ENCODE results near the gene KRT6B. TPM values are rescaled to one million over a fixed set of nuclear protein-coding genes. Genes with fewer than 3 reads are reported as not detected.
"Not testable (repeated sequence)": the region's sequence is repeated elsewhere in the genome, so short reads cannot be mapped to it uniquely, and the experiment has no call there.

Gene KRT6B
- total RNA-seq, 1 experiment from 2014 or later = 7.7 TPM

- intact Hi-C loops (cut with micrococcal nuclease) = no loop called here
- no peaks in the 10 kb centered on the region for H4K20me1 ChIP-seq (ENCODE audit: low read length)
- H3K27me3 ChIP-seq (ENCODE audit: low read length) = no peaks in the 10 kb centered on the region
- peaks cover 5% of the 10 kb centered on the region; the same call in 1 of the 2 replicates for H3K4me1 ChIP-seq (ENCODE audit: insufficient read depth, low read length)
- no peaks in the 10 kb centered on the region for H3K79me2 ChIP-seq (ENCODE audit: low read length)
- no peak overlapping the region for H3K4me3 ChIP-seq (ENCODE audit: low read length)
- H3F3A ChIP-seq (ENCODE audit: low read length, unreplicated experiment) = no peaks in the 10 kb centered on the region
- no peak overlapping the region for H3K27ac ChIP-seq (ENCODE audit: low read length)
- ATAC-seq = no peak
- DNase-seq = no peak
- ChIA-PET POLR2A (ENCODE audit: unreplicated experiment) (no interaction called here), CTCF (no interaction called here)
- no TSS peak for BruUV-seq (replicated peaks)
- TF ChIP-seq EZH2phosphoT487 (IDR thresholded peaks at IDR 0.05; ENCODE audit: borderline replicate concordance, low read length) = no peak
- no peak for TF ChIP-seq EZH2 (IDR thresholded peaks at IDR 0.05; ENCODE audit: low read length, unreplicated experiment)
- TF ChIP-seq CTCF (conservative IDR thresholded peaks at IDR 0.05; ENCODE audit: low read depth, low read length) = no peak
- no peak overlapping the region for H2AFZ ChIP-seq (ENCODE audit: low read length)
- H3K36me3 ChIP-seq (ENCODE audit: low read depth, low read length) = no peaks in the 10 kb centered on the region
- no peak overlapping the region for H3K4me2 ChIP-seq (ENCODE audit: low read length)
- no peak overlapping the region for H3K9ac ChIP-seq (ENCODE audit: low read length)
- no peaks in the 10 kb centered on the region for H3K9me3 ChIP-seq (ENCODE audit: low read length)
- H3K9me2 ChIP-seq (replicated peaks; ENCODE audit: low read length) = no peaks in the 10 kb centered on the region
Observed at GRCh38 chr12:52411815-52412214, 40.1 kb downstream of the KRT6B start.

GRCh38 chr12:52410589-52411248, 41.2 kb downstream of the KRT6B start:
- CTCF ChIA-PET; intact Hi-C loops (cut with micrococcal nuclease); H3K79me2 ChIP-seq (ENCODE audit: low read length); BruUV-seq (replicated peaks); POLR2A ChIA-PET (ENCODE audit: unreplicated experiment); H3K9me2 ChIP-seq (replicated peaks; ENCODE audit: low read length); H3K27ac ChIP-seq (ENCODE audit: low read length); H3K4me1 ChIP-seq (ENCODE audit: insufficient read depth, low read length); H3K4me2 ChIP-seq (ENCODE audit: low read length); ATAC-seq; H3K36me3 ChIP-seq (ENCODE audit: low read depth, low read length); H3F3A ChIP-seq (ENCODE audit: low read length, unreplicated experiment); H3K9ac ChIP-seq (ENCODE audit: low read length); H3K4me3 ChIP-seq (ENCODE audit: low read length); H4K20me1 ChIP-seq (ENCODE audit: low read length); H3K9me3 ChIP-seq (ENCODE audit: low read length); DNase-seq; H2AFZ ChIP-seq (ENCODE audit: low read length); H3K27me3 ChIP-seq (ENCODE audit: low read length): not testable (repeated sequence)

GRCh38 chr12:52407918-52408317, 44.0 kb downstream of the KRT6B start:
- H4K20me1 ChIP-seq (ENCODE audit: low read length) = no peaks in the 10 kb centered on the region
- no peak for TF ChIP-seq EZH2phosphoT487 (IDR thresholded peaks at IDR 0.05; ENCODE audit: borderline replicate concordance, low read length)
- peak; percentile 30; the same call in 1 of the 2 replicates for TF ChIP-seq CTCF (conservative IDR thresholded peaks at IDR 0.05; ENCODE audit: low read depth, low read length)
- TF ChIP-seq EZH2 (IDR thresholded peaks at IDR 0.05; ENCODE audit: low read length, unreplicated experiment) = no peak
- H3F3A ChIP-seq (ENCODE audit: low read length, unreplicated experiment) = no peaks in the 10 kb centered on the region
- POLR2A ChIA-PET (ENCODE audit: unreplicated experiment) = no interaction called here
- intact Hi-C loops (cut with micrococcal nuclease) = no loop called here
- no peaks in the 10 kb centered on the region for H3K4me1 ChIP-seq (ENCODE audit: insufficient read depth, low read length)
- no peaks in the 10 kb centered on the region for H3K27me3 ChIP-seq (ENCODE audit: low read length)
- no peak for DNase-seq
- ATAC-seq = no peak
- H3K9me2 ChIP-seq (replicated peaks; ENCODE audit: low read length) = no peaks in the 10 kb centered on the region
- H3K9me3 ChIP-seq (ENCODE audit: low read length) = no peaks in the 10 kb centered on the region
- H3K4me3 ChIP-seq (ENCODE audit: low read length) = no peak overlapping the region
- H3K9ac ChIP-seq (ENCODE audit: low read length) = no peak overlapping the region
- no peaks in the 10 kb centered on the region for H3K79me2 ChIP-seq (ENCODE audit: low read length)
- CTCF ChIA-PET = no interaction called here
- no TSS peak for BruUV-seq (replicated peaks)
- H2AFZ ChIP-seq (ENCODE audit: low read length) = no peak overlapping the region
- no peak overlapping the region for H3K27ac ChIP-seq (ENCODE audit: low read length)
- H3K36me3 ChIP-seq (ENCODE audit: low read depth, low read length) = no peaks in the 10 kb centered on the region
- H3K4me2 ChIP-seq (ENCODE audit: low read length) = no peak overlapping the region

Data from PC-3 (cell line).